ENCODE results near the gene GNAI2.
"Not testable (repeated sequence)": the region's sequence is repeated elsewhere in the genome, so short reads cannot be mapped to it uniquely, and the experiment has no call there.

Gene GNAI2

GRCh38 chr3:50203809-50204803 is 31.9 kb upstream of the GNAI2 start:
- DNase-seq, result no peak
- intact Hi-C loops (cut with DNase I), result no loop called here

GRCh38 chr3:50204804-50205412 is 31.1 kb upstream of the GNAI2 start, which contains the start of gene SLC38A3:
TSS of gene SLC38A3 (plus strand) at chr3:50205271. CDS start at chr3:50214200, 8,929 bp downstream.
- intact Hi-C loops (cut with DNase I), result no loop called here

GRCh38 chr3:50205413-50206276 is 30.4 kb upstream of the GNAI2 start:
- intact Hi-C loops (cut with DNase I), result no loop called here
- DNase-seq, result peak in 4 of 10 donors; percentile 38 to 89 (median 42)

More at GRCh38 chr3:50204804-50205412, 31.1 kb upstream of the GNAI2 start, which contains the start of gene SLC38A3:
- peak in 5 of 10 donors; percentile 23 to 88 (median 57) for DNase-seq

GRCh38 chr3:50207359-50208042 is 28.5 kb upstream of the GNAI2 start:
- intact Hi-C loops (cut with DNase I), result no loop called here
- no peak for DNase-seq

- intact Hi-C loops (cut with DNase I), result no loop called here
- DNase-seq, result no peak
These were observed 27.2 kb upstream of the GNAI2 start for GRCh38 chr3:50208677-50209344.

- DNase-seq, result no peak
- intact Hi-C loops (cut with DNase I), result no loop called here
These were observed 25.9 kb upstream of the GNAI2 start for GRCh38 chr3:50210176-50210509.

- intact Hi-C loops (cut with DNase I), result no loop called here
- DNase-seq, result no peak
These were observed 25.3 kb upstream of the GNAI2 start for GRCh38 chr3:50210510-50211367.

- intact Hi-C loops (cut with DNase I); DNase-seq: not testable (repeated sequence)
These were observed 24.7 kb upstream of the GNAI2 start for GRCh38 chr3:50211368-50211717.

- DNase-seq, result no peak
- intact Hi-C loops (cut with DNase I), result no loop called here
These were observed 24.1 kb upstream of the GNAI2 start for GRCh38 chr3:50211930-50212329.

- DNase-seq, result no peak
- intact Hi-C loops (cut with DNase I), result no loop called here
These were observed 23.5 kb upstream of the GNAI2 start for GRCh38 chr3:50212502-50212901.

- no peak for DNase-seq
- intact Hi-C loops (cut with DNase I), result no loop called here
These were observed 23.0 kb upstream of the GNAI2 start for GRCh38 chr3:50212971-50213370.

- intact Hi-C loops (cut with DNase I), result no loop called here
- DNase-seq, result peak; percentile 80 to 98 (median 82)
These were observed 22.6 kb upstream of the GNAI2 start for GRCh38 chr3:50213373-50213772.

GRCh38 chr3:50214824-50215223 is 21.2 kb upstream of the GNAI2 start:
- intact Hi-C loops (cut with DNase I), result no loop called here

GRCh38 chr3:50215529-50215928 is 20.5 kb upstream of the GNAI2 start:
- DNase-seq, result no peak
- intact Hi-C loops (cut with DNase I), result no loop called here

More at GRCh38 chr3:50214824-50215223, 21.2 kb upstream of the GNAI2 start:
- no peak for DNase-seq

- intact Hi-C loops (cut with DNase I), result no loop called here
- no peak for DNase-seq
These were observed 18.3 kb upstream of the GNAI2 start for GRCh38 chr3:50217681-50218080.

- no peak for DNase-seq
- intact Hi-C loops (cut with DNase I), result no loop called here
These were observed 17.6 kb upstream of the GNAI2 start for GRCh38 chr3:50218448-50218847.

- intact Hi-C loops (cut with DNase I), result no loop called here
- DNase-seq, result no peak
These were observed 16.7 kb upstream of the GNAI2 start for GRCh38 chr3:50219285-50219684.

GRCh38 chr3:50220109-50220508 is 15.9 kb upstream of the GNAI2 start:
- intact Hi-C loops (cut with DNase I), result no loop called here
- no peak for DNase-seq

GRCh38 chr3:50221051-50221410 is 15.0 kb upstream of the GNAI2 start:
- intact Hi-C loops (cut with DNase I), result no loop called here

More at GRCh38 chr3:50221051-50221410, 15.0 kb upstream of the GNAI2 start:
- no peak for DNase-seq

Measured in posterior cingulate gyrus (tissue), 11 donors.